ENCODE measurements around the gene C10orf105.

GRCh38 chr10:71708897-71709882 lies 10.4 kb downstream of the C10orf105 start:
- TF ChIP-seq POLR2A (IDR thresholded peaks at IDR 0.05) = no peak
- TF ChIP-seq, protein P1, sequence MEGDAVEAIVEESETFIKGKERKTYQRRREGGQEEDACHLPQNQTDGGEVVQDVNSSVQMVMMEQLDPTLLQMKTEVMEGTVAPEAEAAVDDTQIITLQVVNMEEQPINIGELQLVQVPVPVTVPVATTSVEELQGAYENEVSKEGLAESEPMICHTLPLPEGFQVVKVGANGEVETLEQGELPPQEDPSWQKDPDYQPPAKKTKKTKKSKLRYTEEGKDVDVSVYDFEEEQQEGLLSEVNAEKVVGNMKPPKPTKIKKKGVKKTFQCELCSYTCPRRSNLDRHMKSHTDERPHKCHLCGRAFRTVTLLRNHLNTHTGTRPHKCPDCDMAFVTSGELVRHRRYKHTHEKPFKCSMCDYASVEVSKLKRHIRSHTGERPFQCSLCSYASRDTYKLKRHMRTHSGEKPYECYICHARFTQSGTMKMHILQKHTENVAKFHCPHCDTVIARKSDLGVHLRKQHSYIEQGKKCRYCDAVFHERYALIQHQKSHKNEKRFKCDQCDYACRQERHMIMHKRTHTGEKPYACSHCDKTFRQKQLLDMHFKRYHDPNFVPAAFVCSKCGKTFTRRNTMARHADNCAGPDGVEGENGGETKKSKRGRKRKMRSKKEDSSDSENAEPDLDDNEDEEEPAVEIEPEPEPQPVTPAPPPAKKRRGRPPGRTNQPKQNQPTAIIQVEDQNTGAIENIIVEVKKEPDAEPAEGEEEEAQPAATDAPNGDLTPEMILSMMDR (IDR thresholded peaks at IDR 0.05) = no peak

Data from heart left ventricle (tissue), 13 donors.